HG03025 (cell line): Measurements from ENCODE around the gene SLC30A5.
"Not testable (repeated sequence)": the region's sequence is repeated elsewhere in the genome, so short reads cannot be mapped to it uniquely, and the experiment has no call there.

ENCODE experiments used
- ATAC-seq: cut with Tn5 transposase; IDR thresholded peaks from one replicate; pipeline ENCODE4 v1.9.1; 2021; ENCODE audit warnings: mild to moderate bottlenecking, moderate library complexity; ENCODE audit not compliant: unreplicated experiment, low FRiP score

The SLC30A5 gene

DNA sequence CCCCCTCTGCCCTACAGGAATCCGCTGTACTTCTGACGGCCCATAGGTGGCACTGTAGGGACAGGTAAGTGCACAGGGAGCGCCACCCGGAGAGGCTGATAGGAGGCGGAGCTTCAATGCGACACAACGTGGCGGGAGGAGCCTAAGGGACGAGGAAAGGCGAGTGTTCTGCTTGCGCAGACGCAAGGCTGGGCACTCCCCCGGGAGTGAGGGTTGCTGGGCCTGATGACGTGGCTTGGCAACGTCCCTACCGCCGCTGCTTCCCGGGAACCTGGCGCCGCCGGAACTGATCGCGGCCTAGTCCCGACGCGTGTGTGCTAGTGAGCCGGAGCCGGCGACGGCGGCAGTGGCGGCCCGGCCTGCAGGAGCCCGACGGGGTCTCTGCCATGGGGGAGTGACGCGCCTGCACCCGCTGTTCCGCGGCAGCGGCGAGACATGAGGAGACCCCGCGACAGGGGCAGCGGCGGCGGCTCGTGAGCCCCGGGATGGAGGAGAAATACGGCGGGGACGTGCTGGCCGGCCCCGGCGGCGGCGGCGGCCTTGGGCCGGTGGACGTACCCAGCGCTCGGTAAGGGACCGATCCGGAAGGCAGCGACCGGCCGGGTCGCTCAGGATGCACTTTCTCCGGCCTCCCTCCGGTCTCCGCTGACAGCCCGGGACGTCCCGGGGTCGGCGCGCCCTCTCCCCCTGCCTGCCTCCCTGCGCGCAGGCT lies at the start of gene SLC30A5:
TSS of gene SLC30A5 (plus strand) at position 244 of the 712 bp plus-strand sequence. CDS start at position 486, 242 bp downstream.
- ATAC-seq: peak; percentile 98

DNA sequence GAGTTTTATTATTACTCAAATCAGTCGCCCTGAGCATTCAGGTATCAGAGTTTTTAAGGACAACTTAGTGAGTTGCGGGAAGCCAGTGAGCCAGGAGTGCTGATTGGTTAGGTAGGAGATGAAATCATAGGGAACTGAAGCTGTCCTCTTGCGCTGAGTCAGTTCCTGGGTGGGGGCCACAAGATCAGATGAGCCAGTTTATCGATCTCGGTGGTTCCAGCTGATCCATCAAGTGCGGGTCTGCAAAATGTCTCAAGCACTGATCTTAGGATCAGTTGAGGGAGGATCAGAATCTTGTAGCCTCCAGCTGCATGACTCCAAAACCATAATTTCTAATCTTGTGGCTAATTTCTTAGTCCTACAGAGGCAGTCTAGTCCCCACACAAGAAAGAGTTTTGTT lies 48.6 kb upstream of the SLC30A5 start:
- ATAC-seq: not testable (repeated sequence)

DNA sequence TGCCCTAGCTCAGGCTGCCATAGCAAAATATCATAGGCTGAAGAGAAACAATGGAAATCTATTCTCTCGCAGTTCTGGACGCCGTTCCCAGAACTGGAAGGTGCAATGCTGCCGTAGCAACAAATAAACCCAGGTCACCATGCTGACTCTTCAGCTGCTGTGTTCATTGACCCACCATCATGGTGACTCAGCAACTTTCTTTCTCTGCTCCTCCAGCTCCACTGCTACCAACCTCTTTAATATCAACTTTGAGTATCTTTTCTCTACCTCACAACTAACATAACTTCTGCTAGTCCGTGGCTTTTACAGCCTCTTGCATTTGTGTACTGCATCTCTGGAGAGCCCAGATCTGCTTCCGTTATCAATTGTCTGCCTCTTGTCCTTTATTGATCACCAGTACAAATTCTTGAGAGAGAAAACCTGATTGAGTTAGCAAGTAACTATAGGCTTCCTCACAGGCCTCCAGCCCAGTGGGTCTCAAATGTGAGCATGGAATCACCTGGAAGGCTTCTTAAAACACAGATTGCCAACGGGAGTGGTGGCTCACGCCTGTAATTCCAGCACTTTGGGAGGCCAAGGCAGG lies 47.3 kb upstream of the SLC30A5 start:
- no peak for ATAC-seq

DNA sequence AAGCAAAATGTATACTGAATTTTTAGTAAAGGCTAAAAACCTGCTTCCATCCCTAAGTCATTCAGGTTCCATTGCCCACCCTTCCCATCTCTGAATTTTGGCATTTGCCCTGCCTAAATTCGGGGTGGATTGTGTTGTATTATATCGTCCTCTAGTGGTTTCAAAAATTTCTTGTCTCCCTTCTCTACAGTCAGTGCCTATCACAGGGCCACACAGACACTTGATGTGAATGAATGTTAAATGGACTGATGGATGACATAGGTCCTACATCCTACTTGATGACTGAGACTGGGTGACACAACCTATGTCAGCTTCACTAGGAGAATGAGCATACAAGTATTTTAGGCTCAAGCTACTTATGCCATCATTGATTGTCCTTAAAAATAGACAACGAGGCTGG lies 45.6 kb upstream of the SLC30A5 start:
- no peak for ATAC-seq

DNA sequence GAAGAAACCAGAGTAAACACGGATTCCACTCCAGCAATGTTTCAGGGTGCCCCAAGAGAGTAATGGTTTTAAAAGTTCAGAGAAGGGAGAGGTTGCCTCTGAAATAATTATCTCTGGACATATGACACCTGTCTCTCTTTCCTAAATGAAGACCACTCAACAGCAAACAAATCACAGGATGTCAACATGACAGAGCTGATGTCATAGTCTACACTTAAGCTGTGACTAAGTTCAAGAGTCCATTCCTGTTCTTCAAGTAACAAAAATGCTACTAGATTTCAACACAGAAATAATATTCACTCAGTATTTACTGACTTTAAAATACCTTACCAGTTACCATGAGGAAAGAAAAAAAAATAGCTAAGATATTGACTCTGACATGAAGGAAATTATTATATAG lies 44.7 kb upstream of the SLC30A5 start:
- ATAC-seq: no peak

DNA sequence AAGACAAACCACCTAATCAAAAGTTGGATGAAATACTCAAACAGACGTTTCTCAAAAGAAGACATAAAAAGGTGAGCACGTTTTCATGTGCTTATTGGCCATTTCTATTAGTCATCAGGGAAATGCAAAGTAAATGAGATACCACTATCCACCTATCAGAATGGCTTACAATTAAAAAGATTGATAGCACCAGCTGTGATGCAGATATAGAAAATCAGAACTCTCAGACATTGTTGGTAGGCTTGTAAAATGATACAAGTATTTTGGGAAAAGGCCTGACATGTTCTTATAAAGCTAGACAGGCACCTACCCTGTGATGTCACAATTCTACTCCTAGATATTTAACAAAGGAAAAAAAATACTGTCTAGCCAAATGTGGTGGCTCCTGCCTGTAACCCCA lies 44.0 kb upstream of the SLC30A5 start:
- ATAC-seq: no peak

DNA sequence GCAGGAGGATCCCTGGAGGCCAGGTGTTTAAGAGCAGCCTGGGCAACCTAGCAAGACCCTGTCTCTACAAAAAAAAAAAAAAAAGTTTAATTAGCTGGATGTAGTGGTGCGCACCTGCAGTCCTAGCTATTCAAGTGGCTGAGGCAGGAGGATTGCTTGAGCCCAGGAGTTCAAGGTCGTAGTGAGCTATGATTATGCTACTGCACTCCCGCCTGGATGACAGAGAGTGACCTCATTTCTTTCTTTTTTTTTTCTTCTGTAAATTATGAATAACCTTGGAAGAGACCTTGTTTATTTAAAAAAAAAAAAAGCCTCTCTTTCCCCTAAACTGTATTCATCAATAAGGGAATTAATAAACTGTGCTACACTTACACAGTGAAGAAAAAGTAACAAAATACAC lies 43.6 kb upstream of the SLC30A5 start:
- no peak for ATAC-seq

DNA sequence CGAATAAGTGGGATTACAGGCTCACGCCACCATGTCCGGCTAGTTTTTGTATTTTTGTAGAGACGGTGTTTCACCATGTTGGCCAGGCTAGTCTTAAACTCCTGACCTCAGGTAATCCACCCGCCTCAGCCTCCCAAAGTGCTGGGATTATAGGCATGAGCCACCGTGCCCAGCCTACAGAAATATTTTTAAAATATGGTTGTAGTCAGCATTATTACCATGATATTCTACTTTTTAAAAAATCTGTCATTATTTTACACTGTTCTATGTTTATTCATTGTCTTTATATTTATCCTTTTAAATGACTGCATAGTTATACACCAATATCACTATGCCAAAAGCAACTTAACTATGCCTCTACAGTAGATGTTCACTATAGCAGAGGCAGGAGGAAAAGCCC lies 41.6 kb upstream of the SLC30A5 start:
- ATAC-seq: no peak

DNA sequence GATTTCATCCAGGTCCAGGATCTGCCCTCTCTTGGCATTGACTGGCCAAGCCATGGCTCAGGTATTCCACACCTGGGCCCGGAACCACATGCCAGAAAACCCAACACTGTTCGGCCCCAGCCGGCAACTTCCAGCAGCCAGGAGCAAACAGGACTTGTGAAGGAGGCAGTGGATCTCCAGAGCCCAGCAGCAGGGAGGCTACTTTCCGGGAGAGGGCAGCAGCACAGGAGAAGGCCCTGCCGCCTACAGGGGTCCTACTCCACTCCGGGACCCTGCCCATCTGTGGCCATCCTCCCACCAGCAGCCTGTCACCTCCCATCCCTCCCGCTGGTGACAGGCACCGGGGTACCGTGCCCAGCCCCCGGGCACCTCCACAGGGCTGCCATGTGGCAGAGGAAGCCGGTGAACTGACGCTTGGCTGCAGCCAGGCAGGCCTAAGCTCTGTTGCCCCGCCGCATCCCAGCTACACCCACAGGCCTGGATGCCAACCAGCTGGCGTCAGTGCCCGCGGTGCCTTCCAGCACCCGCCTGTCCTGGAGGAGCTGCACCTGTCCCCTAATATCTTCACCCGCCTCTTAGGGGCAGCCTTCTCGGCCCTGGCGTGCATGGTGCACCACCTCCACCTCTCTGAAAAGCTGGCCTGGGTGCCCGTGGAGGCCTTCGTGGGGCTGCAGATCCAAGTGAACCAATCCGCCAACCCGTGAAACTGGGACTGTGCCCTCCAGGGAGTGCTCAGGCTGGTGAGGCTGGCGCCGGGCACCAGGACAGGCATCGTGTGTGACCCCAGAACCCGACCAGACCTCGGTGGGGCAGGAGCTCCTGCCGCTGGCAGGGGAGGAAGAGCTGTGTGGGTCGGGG lies 18.9 kb upstream of the SLC30A5 start:
- no peak for ATAC-seq

DNA sequence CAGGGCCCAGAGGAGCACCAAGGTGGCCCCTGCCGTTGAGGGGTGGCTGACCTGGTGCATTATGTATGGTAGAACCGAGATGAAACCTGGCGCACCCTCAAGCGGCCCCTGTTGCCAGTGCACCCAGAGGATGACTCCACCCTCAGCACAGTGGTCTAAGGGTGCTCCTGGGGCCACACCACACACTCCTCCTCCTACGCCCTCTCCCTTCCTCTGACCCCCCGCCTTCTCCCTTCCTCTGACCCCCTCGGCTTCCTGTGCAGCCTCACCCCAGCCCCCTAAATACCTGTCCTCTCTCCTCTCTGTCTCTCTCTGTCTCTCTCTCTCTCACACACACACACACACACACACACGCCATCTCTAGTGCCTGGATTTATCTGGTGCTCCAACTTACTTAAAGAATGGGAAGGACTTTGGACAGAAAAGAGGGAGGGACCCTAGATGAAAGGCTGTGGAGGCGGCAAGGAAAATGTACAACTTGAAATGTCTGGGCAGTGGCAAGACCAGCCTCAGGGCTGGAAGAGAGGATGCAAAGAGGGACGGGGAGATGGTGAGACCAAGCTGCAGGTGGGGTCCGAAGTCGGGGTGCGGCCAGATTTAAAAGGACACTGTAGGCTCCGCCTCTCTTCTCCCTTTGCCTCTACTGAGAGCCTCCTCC lies 18.2 kb upstream of the SLC30A5 start:
- ATAC-seq: no peak

DNA sequence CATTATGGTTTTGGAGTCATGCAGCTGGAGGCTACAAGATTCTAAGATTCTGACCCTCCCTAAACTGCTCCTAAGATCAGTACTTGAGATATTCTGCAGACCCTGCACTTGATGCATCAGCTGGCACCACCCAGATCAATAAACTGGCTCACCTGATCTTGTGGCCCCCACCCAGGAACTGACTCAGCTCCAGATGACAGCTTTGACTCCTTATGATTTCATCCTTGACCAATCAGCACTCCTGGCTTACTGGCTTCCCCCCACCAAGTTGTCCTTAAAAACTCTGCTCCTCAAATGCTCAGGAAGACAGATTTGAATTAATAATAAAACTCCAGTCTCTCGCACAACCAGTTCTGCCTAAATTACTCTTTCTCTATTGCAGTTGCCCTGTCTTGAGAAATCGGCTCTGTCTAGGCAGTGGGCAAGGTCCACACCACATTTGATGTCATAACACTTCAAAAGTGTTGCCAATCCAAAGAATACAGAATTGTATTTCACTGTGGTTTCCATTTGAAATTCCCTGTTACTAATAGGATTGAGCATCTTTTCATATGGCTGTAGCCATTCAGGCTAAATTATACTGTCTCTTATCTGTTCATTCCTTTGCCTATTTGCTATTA lies 14.8 kb upstream of the SLC30A5 start:
- no peak for ATAC-seq

DNA sequence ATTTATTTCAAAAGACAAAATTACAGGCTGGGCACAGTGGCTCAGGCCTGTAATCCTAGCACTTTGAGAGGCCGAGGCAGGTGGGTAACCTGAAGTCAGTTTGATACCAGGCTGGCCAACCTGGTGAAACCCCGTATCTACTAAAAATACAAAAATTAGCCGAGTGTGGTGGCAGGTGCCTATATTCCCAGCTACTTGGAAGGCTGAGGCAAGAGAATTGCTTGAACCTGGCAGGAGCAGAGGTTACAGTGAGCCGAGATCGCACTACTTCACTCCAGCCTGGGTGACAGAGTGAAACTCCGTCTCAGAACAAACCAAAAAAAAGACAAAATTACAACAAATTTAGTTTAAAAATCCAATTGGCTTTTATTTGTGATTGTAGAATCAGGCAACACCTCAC lies 14.3 kb upstream of the SLC30A5 start:
- no peak for ATAC-seq

DNA sequence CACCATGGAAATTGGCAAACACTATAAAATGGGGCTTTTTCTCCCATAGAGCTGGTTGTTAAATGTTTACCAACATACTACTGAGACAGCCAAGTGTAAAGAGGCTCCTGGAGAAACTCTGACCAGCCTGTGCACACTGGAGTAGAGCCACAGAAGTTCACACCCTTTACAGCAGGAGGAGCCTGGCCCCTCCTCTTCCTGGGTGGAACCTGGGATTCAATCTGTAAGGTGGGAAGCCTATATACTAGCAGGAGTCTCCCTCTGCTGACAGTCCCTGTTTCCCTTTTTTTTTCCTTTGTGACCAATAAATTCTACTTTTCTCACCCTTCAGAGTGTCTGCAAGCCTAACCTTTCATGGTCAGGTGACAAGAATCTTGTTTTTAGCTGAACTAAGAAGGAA lies 10.4 kb upstream of the SLC30A5 start:
- ATAC-seq: no peak

DNA sequence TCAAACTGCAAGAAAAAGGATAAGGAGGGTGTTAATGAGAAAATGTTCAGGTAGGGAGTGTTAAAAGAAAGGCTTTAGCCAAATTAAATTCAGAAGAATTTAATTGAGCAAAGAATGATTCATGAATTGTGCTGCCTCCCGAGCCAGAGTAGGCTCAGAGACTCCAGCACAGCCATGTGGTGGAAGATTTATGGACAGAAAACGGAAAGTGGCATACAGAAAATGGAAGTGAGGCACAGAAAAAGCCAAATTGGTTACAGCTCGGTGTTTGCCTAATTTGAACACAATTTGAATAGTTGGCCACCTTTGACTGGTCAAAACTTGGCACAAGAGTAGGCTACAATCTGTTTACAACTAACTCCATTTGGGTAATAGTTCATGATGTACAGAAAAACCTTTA lies 9.6 kb upstream of the SLC30A5 start:
- no peak for ATAC-seq

DNA sequence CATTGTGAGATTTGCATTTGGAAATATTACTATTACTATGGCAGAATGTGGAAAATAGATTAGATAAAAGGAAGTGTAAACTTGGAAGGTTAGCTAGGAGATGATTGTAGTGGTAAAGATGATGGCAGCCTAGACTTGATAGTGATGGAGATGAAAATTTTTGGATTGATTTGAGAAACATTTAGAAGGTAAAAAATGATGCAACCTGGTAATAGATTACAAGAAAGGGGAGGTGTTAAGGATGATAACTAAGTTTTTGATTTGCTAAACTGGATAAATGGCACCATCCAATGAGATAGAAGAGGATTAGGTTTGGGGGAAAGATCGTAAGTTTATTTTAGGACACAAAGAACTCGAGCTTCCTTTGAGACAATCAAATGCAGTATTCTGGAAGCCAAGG lies 8.9 kb upstream of the SLC30A5 start:
- no peak for ATAC-seq

DNA sequence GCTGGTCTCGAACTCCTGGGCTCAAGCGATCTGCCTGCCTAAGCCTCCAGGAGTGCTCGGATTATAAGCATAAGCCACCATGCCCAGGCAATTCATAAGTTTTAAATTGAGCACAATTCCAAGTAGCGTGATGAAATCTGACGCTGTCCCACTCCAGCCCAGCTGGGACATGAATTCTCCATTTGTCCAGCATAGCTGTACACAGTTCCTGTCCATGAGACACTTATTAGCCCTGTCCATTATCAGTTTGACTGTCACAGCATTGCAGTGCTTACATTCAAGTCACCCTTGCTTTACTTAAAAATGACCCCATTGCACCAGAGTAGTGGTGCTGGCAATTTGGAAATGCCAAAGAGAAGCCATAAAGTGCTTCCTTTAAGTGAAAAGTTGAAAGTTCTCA lies 7.6 kb upstream of the SLC30A5 start:
- no peak for ATAC-seq

DNA sequence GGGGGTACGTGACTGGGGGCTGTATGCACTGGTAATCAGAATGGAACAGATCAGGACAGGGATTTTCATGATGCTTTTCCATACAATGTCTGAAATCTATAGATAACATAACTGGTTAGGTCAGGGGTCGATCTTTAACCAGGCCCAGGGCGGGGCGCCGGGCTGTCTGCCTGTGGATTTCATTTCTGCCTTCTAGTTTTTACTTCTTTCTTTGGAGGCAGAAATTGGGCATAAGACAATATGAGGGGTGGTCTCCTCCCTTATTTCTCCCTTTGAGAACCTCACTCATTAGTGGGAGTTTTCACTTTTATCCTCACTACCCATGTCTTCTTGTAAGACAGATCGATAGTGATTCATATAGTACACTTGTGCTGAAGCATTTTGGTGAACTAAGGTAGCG lies 5.8 kb upstream of the SLC30A5 start:
- ATAC-seq: not testable (repeated sequence)

DNA sequence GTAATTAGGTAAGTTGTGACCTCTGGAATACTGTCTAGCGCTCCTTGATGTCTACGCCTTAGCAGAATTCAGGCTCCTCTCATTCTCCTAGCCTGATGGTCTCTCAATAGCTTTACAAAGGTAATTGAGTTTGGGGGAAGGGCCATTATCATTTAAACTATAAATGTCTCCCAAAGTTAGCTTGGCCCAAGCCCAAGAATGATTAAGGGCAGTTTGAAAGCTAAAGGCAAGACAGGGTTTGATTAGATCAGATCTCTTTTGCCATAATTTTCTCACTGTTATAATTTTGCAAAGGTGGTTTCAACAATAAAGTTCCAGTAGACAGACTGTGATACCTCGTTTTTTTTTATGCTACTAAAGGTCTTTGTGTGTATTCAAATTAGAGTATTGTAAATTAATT lies 3.7 kb upstream of the SLC30A5 start:
- ATAC-seq: no peak

DNA sequence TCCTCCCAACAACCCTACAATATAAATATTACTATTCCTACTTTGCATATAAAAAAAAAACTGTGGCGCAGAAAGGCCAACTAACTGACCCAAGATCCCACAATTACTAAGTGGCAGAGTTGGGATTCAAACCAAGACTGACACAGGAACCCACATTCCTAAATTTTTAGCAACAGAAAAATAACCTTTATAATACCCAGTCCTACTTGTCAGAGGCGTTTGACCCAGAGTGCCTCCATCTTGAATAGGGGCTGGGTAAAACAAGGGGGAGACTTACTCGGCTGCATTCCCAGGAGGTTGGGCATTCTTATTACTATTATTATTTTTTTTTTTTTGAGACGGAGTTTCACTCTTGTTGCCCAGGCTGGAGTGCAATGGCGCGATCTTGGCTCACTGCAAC lies 2.0 kb upstream of the SLC30A5 start:
- no peak for ATAC-seq

DNA sequence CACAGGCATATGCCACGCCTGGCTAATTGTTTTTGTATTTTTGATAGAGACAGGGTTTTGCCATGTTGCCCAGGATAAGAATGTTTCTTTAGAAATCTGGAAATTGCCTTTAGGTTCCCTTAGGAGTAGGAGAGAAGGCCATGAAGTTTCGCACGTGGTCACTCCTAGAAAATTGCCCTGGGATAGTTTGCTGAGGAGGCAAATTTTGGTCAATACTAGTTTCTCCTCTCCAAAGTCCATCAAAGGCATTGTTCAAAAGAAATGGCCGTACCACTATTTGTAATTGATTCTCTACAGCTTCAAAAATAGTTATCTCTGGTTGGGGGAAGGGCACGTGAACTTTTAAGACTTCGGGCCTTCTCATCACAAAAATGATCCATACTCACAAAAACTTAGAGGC lies 845 bp upstream of the SLC30A5 start:
- ATAC-seq: no peak

DNA sequence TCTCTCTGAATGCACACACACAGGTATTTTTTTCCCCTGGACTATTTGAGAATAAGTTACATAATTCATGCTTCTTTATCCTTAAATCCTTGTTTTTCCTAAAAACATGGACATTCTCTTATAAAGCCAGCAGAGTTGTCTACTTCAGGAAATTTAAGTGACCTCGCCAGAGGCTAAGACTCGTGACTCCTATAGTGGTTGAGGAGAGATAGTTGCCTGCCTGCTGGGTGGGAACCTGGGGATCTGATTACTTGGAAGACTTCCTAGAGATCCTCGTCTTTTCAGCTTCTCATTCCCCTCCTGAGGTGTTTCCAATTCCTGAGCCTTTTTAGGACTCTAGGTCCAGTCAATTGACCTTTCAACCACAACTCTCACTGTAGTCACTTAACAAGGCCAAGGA lies 5.5 kb downstream of the SLC30A5 start:
- no peak for ATAC-seq
